Sigmoid colon (tissue), 4 donors: ENCODE results near the gene CBL.

Experiments used
- EP300 ChIP-seq, 4 donors: sonication (generic); formaldehyde crosslinking; IDR thresholded peaks; one replicate each; pipeline ENCODE4 v1.6.1; 2017; ENCODE audit warnings: antibody characterized with exemption in 4 of 4
- POLR2A ChIP-seq, 2 donors: fragments of 450-650 bp; IDR thresholded peaks; one replicate each; pipeline ENCODE4 v1.6.1; 2016; ENCODE audit warnings: antibody characterized with exemption in 2 of 2, mild to moderate bottlenecking in 2 of 2, moderate library complexity in 2 of 2
- TF ChIP-seq, protein P1 (sequence below), 4 experiments: fragments of 450-650 bp in 3 of 4; fragments of 200-600 bp in 1 of 4; IDR thresholded peaks; one replicate each; pipeline ENCODE4 v1.5.1; 2016 to 2019; ENCODE audit warnings: antibody characterized with exemption in 4 of 4, mild to moderate bottlenecking in 3 of 4, moderate library complexity in 2 of 4

- TF ChIP-seq, protein P1, sequence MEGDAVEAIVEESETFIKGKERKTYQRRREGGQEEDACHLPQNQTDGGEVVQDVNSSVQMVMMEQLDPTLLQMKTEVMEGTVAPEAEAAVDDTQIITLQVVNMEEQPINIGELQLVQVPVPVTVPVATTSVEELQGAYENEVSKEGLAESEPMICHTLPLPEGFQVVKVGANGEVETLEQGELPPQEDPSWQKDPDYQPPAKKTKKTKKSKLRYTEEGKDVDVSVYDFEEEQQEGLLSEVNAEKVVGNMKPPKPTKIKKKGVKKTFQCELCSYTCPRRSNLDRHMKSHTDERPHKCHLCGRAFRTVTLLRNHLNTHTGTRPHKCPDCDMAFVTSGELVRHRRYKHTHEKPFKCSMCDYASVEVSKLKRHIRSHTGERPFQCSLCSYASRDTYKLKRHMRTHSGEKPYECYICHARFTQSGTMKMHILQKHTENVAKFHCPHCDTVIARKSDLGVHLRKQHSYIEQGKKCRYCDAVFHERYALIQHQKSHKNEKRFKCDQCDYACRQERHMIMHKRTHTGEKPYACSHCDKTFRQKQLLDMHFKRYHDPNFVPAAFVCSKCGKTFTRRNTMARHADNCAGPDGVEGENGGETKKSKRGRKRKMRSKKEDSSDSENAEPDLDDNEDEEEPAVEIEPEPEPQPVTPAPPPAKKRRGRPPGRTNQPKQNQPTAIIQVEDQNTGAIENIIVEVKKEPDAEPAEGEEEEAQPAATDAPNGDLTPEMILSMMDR (IDR thresholded peaks at IDR 0.05) = no peak
- TF ChIP-seq EP300 (IDR thresholded peaks at IDR 0.05) = no peak
- TF ChIP-seq POLR2A (IDR thresholded peaks at IDR 0.05) = no peak
Measured at GRCh38 chr11:119293461-119293860, 87.3 kb downstream of the CBL start.
